Stimulated activated CD8-positive, alpha-beta memory T cell treated with anti-CD3 and anti-CD28 coated beads, Interleukin-12 subunit alpha, Interleukin-12 subunit beta, amount 100 ng/mL, for 4 hours (primary cell): ENCODE results near the gene SMC1B.
"Not testable (repeated sequence)": the region's sequence is repeated elsewhere in the genome, so short reads cannot be mapped to it uniquely, and the experiment has no call there.

Source experiments
- DNase-seq: peaks from one replicate; pipeline ENCODE4 v3.0.0-alpha.2; 2020; ENCODE audit warnings: low read depth

SMC1B gene

GRCh38 chr22:45421349-45422055, 8.1 kb upstream of the SMC1B start:
- no peak for DNase-seq

- no peak for DNase-seq
These were observed 7.1 kb upstream of the SMC1B start for GRCh38 chr22:45420539-45420938.

DNA sequence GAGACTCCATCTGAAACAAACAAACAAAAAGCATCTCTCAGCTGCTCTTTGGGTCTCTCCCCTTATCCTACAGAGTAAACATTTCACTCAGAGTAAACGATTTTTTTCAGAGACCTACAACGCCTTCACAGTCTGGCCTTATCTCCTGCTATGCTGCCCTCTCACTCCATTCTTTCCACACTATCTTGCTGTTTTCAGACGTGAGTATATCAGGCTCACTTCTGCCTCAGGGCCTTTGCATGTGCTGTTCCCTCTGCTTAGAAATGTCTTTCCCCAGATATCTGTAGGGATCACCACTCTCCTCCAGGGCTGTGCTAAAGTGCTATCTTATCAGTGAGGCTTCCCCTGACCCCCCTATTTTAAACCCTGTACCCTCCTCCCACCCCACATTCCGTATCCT, 6.6 kb upstream of the SMC1B start:
- DNase-seq = no peak

- DNase-seq = no peak
These were observed 5.4 kb upstream of the SMC1B start for GRCh38 chr22:45418770-45419138.

DNA sequence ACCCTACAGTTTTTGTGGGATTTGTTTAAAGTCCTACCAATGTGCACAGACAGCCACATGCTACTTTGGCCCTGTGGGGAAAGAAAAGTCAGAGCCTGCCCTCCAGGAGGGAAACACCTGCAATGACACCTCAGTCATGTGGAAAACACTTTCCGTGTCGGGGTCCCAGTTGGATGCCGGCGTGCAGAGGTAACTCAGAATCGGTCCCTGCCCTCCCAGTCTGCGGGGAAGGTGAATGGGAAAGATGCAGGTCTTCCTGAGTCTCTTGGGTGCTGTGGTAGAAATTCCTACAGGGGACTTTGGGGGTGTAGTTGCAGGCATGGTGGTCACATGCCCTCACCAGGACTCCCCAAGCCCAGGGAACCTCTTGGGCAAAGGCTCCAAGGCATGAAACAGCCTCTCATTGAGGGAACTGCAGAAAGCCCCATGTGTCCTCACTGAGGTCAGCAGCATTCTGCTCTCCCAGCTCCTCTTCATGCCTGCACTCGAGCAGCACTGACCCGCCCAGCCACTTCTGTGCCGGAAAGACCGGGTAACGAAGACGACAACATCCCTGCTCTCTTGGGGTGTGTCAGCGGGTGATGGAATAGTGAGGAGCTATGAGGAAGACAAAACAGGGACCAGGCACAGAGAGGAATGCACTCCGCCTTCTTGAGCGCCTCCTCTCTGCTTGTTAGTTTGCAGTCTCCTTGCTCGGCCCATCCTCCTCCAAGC, 4.8 kb upstream of the SMC1B start:
- no peak for DNase-seq

GRCh38 chr22:45413013-45413367, 409 bp downstream of the SMC1B start:
- no peak for DNase-seq

DNA sequence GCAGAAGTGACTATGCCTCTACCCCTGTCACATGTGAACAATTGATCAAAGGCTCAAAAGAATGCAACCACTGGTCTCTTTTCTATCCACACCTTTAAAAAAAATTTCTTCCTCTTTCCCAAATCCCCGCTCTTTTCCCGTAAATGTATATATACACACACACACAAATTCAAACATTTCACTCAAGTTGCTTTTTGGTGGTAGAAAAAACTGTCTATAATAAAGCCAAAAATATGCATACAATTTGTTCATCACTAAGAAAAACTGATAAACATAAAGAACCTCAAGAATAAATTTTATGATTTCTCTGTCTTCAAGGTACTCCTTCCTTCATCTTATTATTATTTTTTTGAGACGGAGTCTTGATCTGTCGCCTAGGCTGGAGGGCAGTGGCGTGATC, 5.6 kb downstream of the SMC1B start:
- no peak for DNase-seq

DNA sequence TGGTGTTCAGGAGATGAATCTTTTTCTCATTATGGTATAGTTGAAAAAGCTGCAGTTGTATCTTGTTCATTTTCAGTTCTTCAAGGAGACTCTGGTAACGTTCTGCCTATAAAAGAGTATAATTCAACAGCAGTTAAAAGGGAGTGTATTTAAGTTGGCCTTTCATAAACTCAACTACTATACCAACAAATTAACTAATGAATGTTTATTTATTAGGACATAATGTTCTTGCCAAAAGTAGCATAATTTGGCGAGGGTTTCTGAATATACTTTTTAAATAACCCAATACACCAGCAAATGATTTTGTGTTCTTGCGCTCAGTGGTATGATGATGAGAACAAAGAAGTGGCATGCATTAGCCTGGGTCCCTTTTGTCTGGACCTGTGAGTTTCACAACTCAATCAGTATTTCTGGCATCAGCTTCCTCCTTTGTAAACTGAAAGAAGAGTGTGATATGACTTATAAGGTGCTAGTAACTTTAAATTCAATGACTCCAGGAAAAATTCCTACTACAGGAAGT, 10.9 kb downstream of the SMC1B start:
- DNase-seq = no peak

DNA sequence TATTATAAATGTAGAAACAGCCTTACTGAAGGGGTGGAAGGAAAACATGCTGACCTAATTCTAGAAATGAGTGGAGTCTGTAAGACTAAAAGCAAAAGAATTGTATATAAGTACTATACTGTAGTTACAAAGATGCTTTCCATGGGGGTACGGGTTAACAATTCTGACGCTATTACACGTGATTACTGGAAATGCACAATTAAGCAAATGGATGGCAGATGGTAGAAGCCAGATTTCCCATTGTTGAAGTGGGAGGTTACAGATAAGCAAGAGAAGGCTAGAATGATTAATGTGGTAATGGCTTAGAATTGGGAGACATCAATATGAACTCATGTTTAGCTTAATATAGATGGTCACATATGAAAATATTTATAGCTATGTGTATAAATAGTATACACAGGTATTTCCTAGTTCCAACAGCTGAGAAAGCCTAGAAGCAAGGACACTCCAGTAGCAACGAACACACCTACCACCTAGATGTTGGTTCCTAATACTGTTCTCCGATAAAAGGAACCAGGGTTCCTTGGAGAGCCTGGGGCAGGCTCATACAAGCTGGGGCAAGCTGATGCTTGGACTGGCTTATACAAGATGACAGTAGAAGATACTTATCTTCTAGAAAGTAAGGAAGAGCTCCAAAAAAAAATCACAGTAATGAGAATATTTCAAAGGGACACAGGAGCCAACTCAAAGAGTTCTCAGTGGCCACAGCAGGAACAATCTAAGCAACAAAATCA, 13.5 kb downstream of the SMC1B start:
- no peak for DNase-seq

DNA sequence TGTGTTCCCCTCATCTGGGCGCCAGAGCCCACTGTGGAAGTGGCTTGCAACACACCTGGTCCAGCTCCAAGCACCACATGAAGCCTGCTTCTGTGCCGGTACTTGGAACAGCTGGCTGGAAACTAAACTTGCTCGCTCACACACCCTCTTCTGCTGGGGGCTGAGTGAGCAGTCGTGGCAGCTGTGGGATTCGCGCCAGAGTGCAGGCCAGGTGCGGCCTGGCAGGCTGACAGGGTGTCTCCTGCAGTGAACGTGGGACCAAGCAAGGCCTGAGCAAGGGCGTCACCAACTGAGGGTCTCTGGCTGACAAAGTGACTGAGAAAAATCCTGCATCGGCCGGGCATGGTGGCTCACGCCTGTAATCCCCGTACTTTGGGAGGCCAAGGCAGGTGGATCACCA, 15.2 kb downstream of the SMC1B start:
- no peak for DNase-seq

- DNase-seq = no peak
These were observed 15.6 kb downstream of the SMC1B start for GRCh38 chr22:45397806-45398205.

DNA sequence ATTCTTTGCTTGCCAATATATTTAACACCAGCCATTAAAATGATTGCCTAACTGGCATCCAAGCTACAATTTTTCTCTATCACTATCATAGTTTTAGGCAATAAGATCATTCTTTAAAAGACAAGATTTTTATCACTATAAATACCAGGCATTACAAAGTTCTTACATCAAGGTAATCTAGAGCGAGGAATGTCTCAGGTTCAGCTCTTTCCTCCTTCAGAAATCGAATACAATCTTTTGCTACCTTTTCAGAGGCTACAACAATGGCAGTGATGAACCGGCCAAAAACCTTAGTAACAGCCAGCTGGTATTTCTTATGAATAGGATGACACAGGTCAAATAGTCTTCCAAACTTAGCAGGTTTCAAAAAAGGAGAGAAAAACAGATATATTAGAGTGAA, 23.9 kb downstream of the SMC1B start:
- no peak for DNase-seq

- DNase-seq = no peak
These were observed 32.1 kb downstream of the SMC1B start for GRCh38 chr22:45381348-45381747.

- no peak for DNase-seq
These were observed 36.7 kb downstream of the SMC1B start for GRCh38 chr22:45376703-45377102.

- DNase-seq = no peak
These were observed 37.4 kb downstream of the SMC1B start for GRCh38 chr22:45376009-45376408.

DNA sequence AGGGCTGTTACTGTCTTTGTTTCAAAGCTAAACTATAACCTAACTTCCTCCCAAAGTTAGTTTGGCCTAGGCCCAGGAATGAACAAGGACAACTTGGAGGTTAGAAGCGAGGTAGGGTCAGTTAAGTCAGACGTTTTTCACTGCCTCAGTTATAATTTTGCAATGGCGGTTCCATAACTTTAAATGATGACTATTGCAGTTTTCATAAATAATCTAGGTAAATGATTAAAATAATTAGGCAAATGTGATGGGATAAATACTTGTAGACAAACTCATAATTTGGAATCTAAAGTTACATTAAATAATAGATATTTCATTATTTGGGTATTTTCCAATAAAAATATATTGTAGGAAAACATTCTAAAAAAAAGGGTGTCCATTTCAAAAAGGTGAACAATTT, 39.8 kb downstream of the SMC1B start:
- not testable (repeated sequence) for DNase-seq

DNA sequence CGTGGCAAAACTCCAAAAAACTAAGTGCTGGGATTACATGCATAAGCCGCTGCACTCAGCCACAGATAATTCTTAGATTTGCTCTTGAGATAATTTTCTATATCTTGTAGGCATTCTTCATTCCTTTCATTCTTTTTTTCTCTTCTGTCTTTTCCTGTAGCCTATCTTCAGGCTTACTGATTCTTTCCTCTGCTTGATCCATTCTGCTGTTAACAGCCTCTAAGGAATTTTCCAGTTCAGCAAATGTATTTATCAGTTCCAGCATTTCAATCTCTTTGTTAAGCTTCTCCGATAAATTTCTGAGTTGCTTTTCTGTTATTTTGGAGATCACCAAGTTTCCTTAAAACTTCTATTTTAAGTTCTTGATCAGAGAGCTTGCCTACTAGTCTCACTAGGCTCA, 46.7 kb downstream of the SMC1B start:
- no peak for DNase-seq

DNA sequence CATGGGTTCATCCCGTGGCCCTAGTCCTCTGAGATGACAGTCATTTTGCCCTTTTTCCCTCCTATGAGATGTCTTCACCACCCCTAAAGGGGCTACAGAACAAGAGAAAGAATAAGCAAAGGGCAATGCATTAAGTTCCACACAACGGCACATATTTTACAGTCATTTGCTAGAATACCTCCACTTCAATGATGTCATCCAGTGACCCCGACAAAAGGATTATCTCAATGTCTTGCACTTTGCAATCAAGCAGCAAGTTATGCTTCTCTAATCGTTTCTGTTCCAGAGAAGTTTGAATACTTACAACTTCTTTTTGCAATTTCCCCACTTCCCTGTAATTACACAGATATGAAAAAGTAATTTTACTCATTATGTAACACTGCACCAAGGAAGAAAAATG, 53.8 kb downstream of the SMC1B start:
- DNase-seq = no peak

GRCh38 chr22:45358127-45358526, 55.3 kb downstream of the SMC1B start:
- no peak for DNase-seq

- DNase-seq = no peak
These were observed 55.9 kb downstream of the SMC1B start for GRCh38 chr22:45357490-45357889.

DNA sequence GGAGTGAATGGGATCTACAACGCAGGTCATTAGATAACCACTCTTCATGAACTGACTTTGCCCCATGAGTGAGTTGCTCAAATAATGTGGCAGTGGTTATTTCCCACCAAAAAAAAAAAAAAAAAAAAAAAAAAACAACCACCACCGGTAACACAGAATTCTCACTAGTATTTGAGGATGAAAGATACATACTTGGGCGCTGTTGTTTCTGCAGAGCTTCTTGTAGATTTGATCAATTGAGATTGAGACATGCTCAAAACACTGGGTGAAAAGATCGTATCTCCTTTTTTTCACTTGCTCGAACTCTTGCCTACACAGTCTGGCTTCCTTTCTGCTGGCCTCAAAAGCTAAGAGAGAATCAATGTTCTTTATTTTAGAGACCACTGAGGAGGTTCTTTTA, 59.6 kb downstream of the SMC1B start:
- no peak for DNase-seq

- DNase-seq = not testable (repeated sequence)
These were observed 60.6 kb downstream of the SMC1B start for GRCh38 chr22:45352757-45353156.

DNA sequence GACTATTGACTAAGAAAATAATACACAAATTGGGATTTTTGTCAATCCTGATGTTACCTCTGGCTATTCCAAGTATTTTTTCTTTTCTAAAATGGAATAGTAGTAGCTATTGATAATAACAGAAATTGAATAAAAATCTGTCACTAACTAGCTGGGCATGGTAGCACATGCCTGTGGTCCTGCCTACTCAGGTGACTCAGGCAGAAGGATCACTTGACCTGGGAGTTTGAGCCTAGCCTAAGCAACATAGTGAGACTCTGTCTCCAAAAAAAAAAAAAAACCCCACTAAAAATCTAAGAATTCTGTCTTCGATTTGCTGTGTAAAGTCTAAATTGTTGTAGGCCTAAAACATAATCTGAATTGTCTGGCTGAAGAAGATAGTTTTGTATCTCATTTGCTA, 61.4 kb downstream of the SMC1B start:
- no peak for DNase-seq
